Stimulated activated CD8-positive, alpha-beta memory T cell treated with anti-CD3 and anti-CD28 coated beads, Interleukin-12 subunit alpha, Interleukin-12 subunit beta, amount 100 ng/mL, for 1 hour (primary cell): ENCODE measurements around the gene ASRGL1.
A peak's percentile ranks its signal among the peaks of the same experiment; 100 is the strongest.
"Not testable (repeated sequence)": the region's sequence is repeated elsewhere in the genome, so short reads cannot be mapped to it uniquely, and the experiment has no call there.

ENCODE experiments used
- DNase-seq: peaks from one replicate; pipeline ENCODE4 v3.0.0-alpha.2; 2020; ENCODE audit warnings: low read depth

ASRGL1 gene

DNA sequence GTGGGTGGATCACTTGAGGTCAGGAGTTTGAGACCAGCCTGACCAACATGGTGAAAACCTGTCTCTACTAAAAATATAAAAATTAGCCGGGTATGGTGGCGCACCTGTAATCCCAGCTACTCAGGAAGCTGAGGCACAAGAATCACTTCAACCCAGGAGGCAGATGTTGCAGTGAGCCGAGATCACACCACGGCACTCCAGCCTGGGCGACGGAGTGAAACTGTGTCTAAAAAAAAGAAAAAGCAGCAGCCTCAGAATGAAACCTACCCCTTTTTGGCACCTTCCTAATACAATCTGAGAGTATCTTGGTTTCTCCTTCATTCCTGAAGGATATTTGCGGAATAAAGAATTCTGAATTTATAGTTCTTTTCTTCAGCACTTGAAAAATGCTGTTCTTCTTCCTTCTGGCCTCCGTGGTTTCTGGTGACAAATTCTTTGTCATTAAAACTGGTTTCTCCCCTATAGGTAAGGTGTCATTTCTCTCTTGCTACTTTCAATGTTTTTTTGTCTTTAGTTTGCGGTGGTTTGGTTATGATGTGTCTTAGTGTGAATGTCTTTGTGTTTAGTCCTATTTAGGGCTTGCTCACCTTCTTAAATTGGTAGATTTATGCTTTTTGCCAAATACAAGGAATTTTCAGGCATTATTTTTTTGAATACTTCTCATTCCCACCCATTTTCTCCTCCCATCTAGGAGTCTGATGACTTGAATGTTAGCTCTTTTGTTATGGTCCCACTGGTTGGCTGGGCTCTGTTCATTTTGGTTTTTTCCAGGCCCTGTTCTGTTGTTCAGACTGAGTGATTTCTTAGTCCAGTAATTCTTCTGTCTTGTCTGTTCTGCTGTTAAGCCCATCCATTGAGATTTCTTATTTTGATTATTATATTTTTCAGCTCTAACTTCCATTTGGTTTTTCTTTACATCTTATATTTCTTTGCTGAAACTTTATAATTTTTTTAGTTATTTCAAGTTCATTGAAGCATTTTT, 15.4 kb downstream of the ASRGL1 start:
- DNase-seq: no peak

GRCh38 chr11:62353841-62354240, 16.6 kb downstream of the ASRGL1 start:
- DNase-seq: no peak

GRCh38 chr11:62358273-62358672, 21.0 kb downstream of the ASRGL1 start:
- DNase-seq: no peak

- DNase-seq: no peak
Observed at GRCh38 chr11:62359475-62359874, 22.2 kb downstream of the ASRGL1 start.

GRCh38 chr11:62360685-62361084, 23.4 kb downstream of the ASRGL1 start:
- no peak for DNase-seq

- DNase-seq: not testable (repeated sequence)
Observed at GRCh38 chr11:62368861-62369477, 31.7 kb downstream of the ASRGL1 start.

DNA sequence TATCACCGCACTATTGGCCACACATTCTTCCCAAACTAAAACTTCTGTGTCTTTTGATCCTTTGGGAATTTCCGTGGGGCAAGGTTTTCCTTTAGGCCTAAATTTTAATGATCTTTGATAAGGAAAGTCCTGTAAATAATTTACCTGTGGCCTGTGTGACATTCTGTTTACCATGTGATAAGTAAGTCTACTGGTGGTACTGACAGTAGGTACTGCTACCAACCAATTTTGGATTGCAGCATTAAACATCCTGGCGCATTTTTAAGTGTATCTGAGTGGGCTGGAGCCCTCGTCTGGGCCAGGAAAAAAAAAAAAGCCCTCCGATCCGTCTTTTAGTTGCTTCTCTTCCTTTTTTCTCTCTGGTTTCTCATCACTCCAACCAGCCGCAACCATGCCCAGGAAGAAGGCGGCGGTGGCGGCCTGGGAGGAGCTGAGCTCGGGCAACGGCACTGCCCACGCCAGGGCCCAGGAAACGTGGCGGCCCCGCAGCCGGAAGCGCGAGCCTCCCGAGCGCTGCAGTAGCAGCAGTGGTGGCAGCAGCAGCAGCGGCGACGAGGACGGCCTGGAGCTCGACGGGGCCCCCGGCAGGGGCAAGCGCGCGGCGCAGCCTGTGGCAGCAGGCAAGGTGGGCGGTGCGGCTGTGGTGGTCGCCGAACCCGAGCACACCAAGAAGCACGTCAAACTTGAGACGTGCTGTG, 33.6 kb downstream of the ASRGL1 start:
- DNase-seq: peak; percentile 15

- DNase-seq: no peak
Observed at GRCh38 chr11:62372871-62373270, 35.6 kb downstream of the ASRGL1 start.

DNA sequence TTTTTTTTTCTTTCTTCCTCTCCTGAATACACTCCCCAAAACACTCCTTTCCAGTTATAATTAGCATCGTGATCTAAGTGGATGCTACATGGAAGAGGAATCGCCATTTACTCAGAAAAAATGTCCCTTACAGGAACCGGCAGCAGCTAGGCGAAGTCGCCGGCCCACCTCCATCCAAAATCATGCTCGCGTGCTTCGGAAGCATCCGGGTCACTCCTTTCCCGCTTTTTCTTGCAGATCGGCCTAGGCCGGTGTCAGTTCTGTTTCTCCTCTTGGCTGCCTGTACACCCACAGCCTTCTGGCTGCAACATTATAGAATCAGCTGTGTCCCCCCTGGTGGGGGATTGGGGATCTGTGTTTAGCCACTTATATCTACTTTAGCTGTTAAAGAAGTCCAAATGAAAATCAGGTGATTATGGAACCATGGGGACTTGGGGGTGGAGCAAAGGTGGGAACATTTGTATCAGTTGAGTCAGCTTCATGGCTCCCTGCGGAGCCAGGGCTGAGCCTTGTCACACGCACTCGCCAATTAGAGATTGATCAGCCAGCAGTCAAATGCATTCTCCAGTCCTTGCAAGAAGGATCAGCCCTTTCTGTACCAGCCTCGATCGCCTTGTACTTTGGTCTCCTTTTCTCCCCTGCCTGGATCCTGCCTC, 36.3 kb downstream of the ASRGL1 start:
- no peak for DNase-seq

- DNase-seq: no peak
Observed at GRCh38 chr11:62374801-62375200, 37.6 kb downstream of the ASRGL1 start.

- not testable (repeated sequence) for DNase-seq
Observed at GRCh38 chr11:62378459-62379063, 41.3 kb downstream of the ASRGL1 start.

DNA sequence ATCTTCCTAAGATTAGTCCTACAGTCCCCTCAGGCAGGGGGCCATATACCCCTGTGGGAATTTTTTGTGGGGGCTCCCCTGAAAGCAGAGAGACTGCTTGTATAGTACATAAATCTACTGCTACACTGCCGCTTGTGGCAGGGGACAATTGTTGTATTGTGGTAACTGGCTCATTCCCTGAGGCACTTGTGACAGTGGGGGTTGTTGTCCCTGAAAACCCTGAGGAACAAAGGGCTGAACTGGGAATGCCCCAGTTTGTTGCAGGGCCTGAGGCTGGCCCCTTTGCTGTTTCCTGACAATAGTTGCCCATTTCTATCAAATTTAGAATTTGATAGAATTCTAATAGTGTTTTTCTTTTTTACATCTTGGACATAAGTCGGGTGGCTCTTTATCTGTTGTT, 42.3 kb downstream of the ASRGL1 start:
- not testable (repeated sequence) for DNase-seq

GRCh38 chr11:62380821-62381245, 43.6 kb downstream of the ASRGL1 start:
- not testable (repeated sequence) for DNase-seq

GRCh38 chr11:62383822-62384221, 46.6 kb downstream of the ASRGL1 start:
- DNase-seq: no peak

DNA sequence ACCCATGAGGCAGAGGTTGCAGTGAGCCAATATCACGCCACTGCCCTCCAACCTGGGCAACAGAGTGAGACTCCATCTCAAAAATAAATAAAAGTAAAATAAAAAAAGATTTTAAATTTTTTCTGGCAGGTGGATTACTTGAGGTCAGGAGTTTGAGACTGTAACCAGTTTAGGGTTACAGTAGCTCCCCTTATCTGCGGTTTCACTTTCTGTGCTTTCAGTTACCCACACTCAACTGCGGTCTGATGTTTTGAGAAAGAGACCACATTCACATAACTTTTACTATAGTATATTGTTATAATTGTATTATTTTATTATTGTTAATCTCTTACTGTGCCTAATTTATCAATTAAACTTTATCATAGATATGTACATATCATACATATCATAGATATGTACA, 48.8 kb downstream of the ASRGL1 start:
- DNase-seq: not testable (repeated sequence)

GRCh38 chr11:62387381-62387780, 50.1 kb downstream of the ASRGL1 start:
- DNase-seq: no peak

DNA sequence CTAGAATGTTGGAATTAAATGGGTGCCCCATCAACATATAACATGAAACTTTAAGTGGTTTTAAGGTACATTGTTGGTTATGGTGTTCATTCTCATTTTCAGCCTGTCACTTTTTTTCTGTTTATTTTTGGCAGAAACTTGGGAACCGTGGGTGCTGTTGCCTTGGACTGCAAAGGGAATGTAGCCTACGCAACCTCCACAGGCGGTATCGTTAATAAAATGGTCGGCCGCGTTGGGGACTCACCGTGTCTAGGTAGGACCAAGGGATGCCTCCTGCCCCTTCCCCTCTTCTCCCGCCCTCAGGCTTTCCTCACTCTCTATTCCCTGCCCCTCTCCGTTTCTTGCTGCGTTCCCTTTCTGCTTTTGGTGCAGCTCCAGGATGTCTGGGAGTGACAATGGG, 51.8 kb downstream of the ASRGL1 start:
- DNase-seq: no peak

DNA sequence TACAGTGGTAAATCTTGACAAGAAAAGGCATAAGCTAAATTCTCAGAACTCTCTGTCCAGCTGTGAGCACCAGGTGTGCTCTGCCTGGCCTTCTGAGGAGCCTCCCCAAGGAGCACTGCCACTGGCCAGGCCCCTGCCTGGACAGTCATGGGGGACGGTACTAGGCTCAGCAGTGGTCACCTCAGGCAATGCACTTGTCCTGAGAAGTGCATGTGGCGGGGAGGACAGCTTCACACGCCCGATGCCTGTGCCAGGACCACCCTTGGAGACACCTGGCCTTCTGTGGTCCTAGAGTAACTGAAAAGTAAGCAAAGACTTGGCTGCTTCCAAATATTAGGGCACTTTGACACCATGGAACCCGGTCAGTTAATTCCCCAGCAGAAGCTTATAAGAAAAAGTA, 53.0 kb downstream of the ASRGL1 start:
- no peak for DNase-seq

DNA sequence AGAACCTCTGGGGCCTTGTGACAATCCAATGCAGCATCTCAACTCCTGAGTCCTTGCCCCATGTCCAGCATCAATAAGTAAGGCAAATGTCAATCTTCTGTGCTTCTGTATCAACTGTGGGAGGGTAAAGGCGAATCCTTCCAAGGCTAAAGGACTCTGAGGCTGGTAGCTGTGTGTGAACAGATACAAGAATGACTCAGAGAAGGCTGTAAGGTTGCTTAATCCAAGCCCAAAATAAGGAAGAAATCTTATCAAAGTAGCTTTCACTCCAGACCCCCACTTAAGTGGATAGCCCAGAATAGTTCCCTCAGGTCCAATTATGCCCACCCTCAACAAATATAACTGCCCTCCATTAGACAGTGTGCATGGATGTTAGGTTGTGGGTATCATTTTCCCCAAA, 53.5 kb downstream of the ASRGL1 start:
- no peak for DNase-seq

- no peak for DNase-seq
Observed at GRCh38 chr11:62391642-62392425, 54.6 kb downstream of the ASRGL1 start.

DNA sequence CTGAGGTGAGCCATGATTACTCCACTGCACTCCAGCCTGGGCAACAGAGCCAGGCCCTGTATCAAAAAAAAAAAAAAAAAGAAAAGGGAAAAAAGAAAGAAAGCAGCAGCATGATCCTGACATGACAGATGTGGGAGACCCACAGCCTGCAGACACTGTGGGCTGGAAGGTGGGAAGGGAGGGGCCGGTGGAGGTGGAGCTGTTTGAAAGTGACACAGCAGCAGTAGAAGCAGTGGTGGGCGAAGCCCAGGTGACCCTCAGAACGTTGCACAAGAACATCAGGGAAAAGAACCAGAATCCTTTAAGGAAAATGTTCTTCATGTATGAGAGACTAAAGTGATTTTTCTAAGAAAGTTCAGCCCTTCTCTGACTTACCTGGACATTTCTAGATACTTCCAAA, 55.3 kb downstream of the ASRGL1 start:
- DNase-seq: no peak
